SK-N-SH (cell line): ENCODE results near the gene THBS3. TPM values are rescaled to one million over a fixed set of nuclear protein-coding genes. Genes with fewer than 3 reads are reported as not detected.
"Not testable (repeated sequence)": the region's sequence is repeated elsewhere in the genome, so short reads cannot be mapped to it uniquely, and the experiment has no call there.

ENCODE experiments used
- CTCF ChIA-PET: fragments of 300-600, 350-600 bp; formaldehyde crosslinking; extraction: SDS; loops from one replicate; lab custom pipeline; 2021; lab: Yijun Ruan, JAX
- POLR2A ChIA-PET: fragments of 350-600 bp; sonication (Branson Sonifier 250); formaldehyde crosslinking; extraction: SDS; loops from one replicate; lab custom pipeline; 2020; ENCODE audit warnings: antibody characterized with exemption, inconsistent platforms; lab: Yijun Ruan, JAX
- DNase-seq: peaks from one replicate; pipeline ENCODE4 v3.0.0; 2012
- H2AFZ ChIP-seq: fragments of 200-600 bp; sonication (generic); 2 replicates; pipeline ENCODE4 v1.8.1; 2016; ENCODE audit warnings: antibody characterized with exemption, mild to moderate bottlenecking, low read depth
- H3F3A ChIP-seq: fragments of 200-600 bp; sonication (generic); replicated peaks from 2 replicates; pipeline ENCODE3; 2016; ENCODE audit warnings: antibody characterized with exemption, mild to moderate bottlenecking; ENCODE audit not compliant: insufficient read depth
- H3K27ac ChIP-seq, 2 experiments: fragments of 200-500 bp in 1 of 2; fragments of 200-600 bp in 1 of 2; sonication (Bioruptor generic) in 1 of 2; sonication (generic), shearing (Covaris generic) in 1 of 2; 2 replicates each; pipeline versions ENCODE4 v1.5.1 to v1.6.1; 2014 to 2016; ENCODE audit warnings: low read depth in 2 of 2, inconsistent platforms in 1 of 2, low read length in 1 of 2, mild to moderate bottlenecking in 1 of 2, mixed read lengths in 1 of 2
- H3K27me3 ChIP-seq: fragments of 200-600 bp; sonication (generic), shearing (Covaris generic); 2 replicates; pipeline ENCODE4 v1.6.1; 2016; ENCODE audit warnings: mixed run types; ENCODE audit not compliant: insufficient read depth
- H3K36me3 ChIP-seq, 2 experiments: fragments of 200-500 bp in 1 of 2; fragments of 200-600 bp in 1 of 2; sonication (Bioruptor generic) in 1 of 2; sonication (generic) in 1 of 2; replicated peaks in 1 of 2; 2 replicates each; pipeline versions ENCODE3 to v1.5.1; 2014 to 2016; ENCODE audit warnings: low read length in 1 of 2, mild to moderate bottlenecking in 1 of 2; ENCODE audit not compliant: insufficient read depth in 2 of 2, control insufficient read depth in 1 of 2
- H3K4me1 ChIP-seq, 2 experiments: fragments of 200-500 bp in 1 of 2; fragments of 200-600 bp in 1 of 2; sonication (Bioruptor generic) in 1 of 2; sonication (generic), shearing (Covaris generic) in 1 of 2; 2 replicates each; pipeline versions ENCODE4 v1.5.1 to v1.6.1; 2014 to 2016; ENCODE audit warnings: low read depth in 1 of 2, low read length in 1 of 2, mixed run types in 1 of 2; ENCODE audit not compliant: insufficient read depth in 2 of 2, control insufficient read depth in 1 of 2
- H3K4me2 ChIP-seq: fragments of 200-600 bp; sonication (generic), shearing (Covaris generic); 2 replicates; pipeline ENCODE4 v1.6.1; 2017; ENCODE audit warnings: mixed run types
- H3K4me3 ChIP-seq, 2 experiments: fragments of 200-500 bp in 1 of 2; fragments of 200-600 bp in 1 of 2; sonication (Bioruptor generic) in 1 of 2; sonication (generic), shearing (Covaris generic) in 1 of 2; 2 replicates each; pipeline versions ENCODE4 v1.5.1 to v1.8.1; 2014 to 2016; ENCODE audit warnings: low read depth in 2 of 2, inconsistent platforms in 1 of 2, low read length in 1 of 2, mild to moderate bottlenecking in 1 of 2, mixed read lengths in 1 of 2, moderate library complexity in 1 of 2
- H3K79me2 ChIP-seq: fragments of 200-600 bp; sonication (generic); 2 replicates; pipeline ENCODE4 v1.8.1; 2017; ENCODE audit warnings: mild to moderate bottlenecking; ENCODE audit not compliant: insufficient read depth
- H3K9ac ChIP-seq: fragments of 200-600 bp; sonication (generic); 2 replicates; pipeline ENCODE4 v1.6.1; 2017; ENCODE audit warnings: mixed run types
- H3K9me2 ChIP-seq: fragments of 200-600 bp; sonication (generic); 2 replicates; pipeline ENCODE4 v1.6.1; 2017; ENCODE audit warnings: mixed run types
- H3K9me3 ChIP-seq: fragments of 200-600 bp; sonication (generic); 2 replicates; pipeline ENCODE4 v1.6.1; 2017; ENCODE audit warnings: mixed run types, mild to moderate bottlenecking, moderate library complexity
- H4K20me1 ChIP-seq: fragments of 200-600 bp; sonication (generic); 2 replicates; pipeline ENCODE4 v1.6.1; 2017; ENCODE audit warnings: mild to moderate bottlenecking, mixed run types; ENCODE audit not compliant: insufficient read depth
- CHD2 ChIP-seq: fragments of 150-350 bp; IDR thresholded peaks from 2 replicates; pipeline ENCODE4 v1.6.1; 2018; ENCODE audit warnings: low read length; ENCODE audit not compliant: partially characterized antibody
- CTCF ChIP-seq: fragments of 200-600 bp; sonication (generic); IDR thresholded peaks from 2 replicates; pipeline ENCODE4 v1.6.1; 2017; ENCODE audit warnings: antibody characterized with exemption, mild to moderate bottlenecking, moderate library complexity
- ELF1 ChIP-seq: IDR thresholded peaks from 2 replicates; pipeline ENCODE4 v1.4.0; 2012
- EP300 ChIP-seq, 2 experiments: IDR thresholded peaks; 2 replicates each; pipeline versions ENCODE4 v1.4.0 to v1.6.1; 2012; ENCODE audit warnings: borderline replicate concordance in 1 of 2, low read depth in 1 of 2, low read length in 1 of 2
- EZH2phosphoT487 ChIP-seq: fragments of 200-600 bp; sonication (generic); IDR thresholded peaks from 2 replicates; pipeline ENCODE4 v1.6.1; 2017; ENCODE audit warnings: low read depth, mixed run types, mild to moderate bottlenecking, antibody characterized with exemption, moderate library complexity, borderline replicate concordance
- FOXM1 ChIP-seq: IDR thresholded peaks from 2 replicates; pipeline ENCODE4 v1.4.0; 2012; ENCODE audit warnings: low read depth, mild to moderate bottlenecking
- JUND ChIP-seq: IDR thresholded peaks from 2 replicates; pipeline ENCODE4 v1.4.0; 2012
- MAX ChIP-seq: IDR thresholded peaks from 2 replicates; pipeline ENCODE4 v1.4.0; 2012; ENCODE audit warnings: low read depth
- MEF2A ChIP-seq: IDR thresholded peaks from 2 replicates; pipeline ENCODE4 v1.4.0; 2012; ENCODE audit warnings: low read depth, borderline replicate concordance
- MXI1 ChIP-seq: IDR thresholded peaks from 2 replicates; pipeline ENCODE4 v1.6.1; 2012; ENCODE audit warnings: mild to moderate bottlenecking, low read depth, low read length, improper control_type of control experiment
- NFIC ChIP-seq: IDR thresholded peaks from 2 replicates; pipeline ENCODE4 v1.4.0; 2012; ENCODE audit warnings: borderline replicate concordance
- RAD21 ChIP-seq: IDR thresholded peaks from 2 replicates; pipeline ENCODE4 v1.6.1; 2012; ENCODE audit warnings: mild to moderate bottlenecking, low read length
- SIN3A ChIP-seq: IDR thresholded peaks from 2 replicates; pipeline ENCODE4 v1.6.1; 2012; ENCODE audit warnings: low read depth, mild to moderate bottlenecking, low read length, moderate library complexity, borderline replicate concordance
- SMC3 ChIP-seq: IDR thresholded peaks from 2 replicates; pipeline ENCODE4 v1.6.1; 2012; ENCODE audit warnings: low read depth, low read length, improper control_type of control experiment
- TCF12 ChIP-seq: IDR thresholded peaks from 2 replicates; pipeline ENCODE4 v1.4.0; 2012
- TEAD4 ChIP-seq: IDR thresholded peaks from 2 replicates; pipeline ENCODE4 v1.4.0; 2012; ENCODE audit warnings: mild to moderate bottlenecking, borderline replicate concordance; ENCODE audit not compliant: insufficient read depth
- YY1 ChIP-seq: IDR thresholded peaks from 2 replicates; pipeline ENCODE4 v1.4.0; 2012; ENCODE audit warnings: low read depth, mild to moderate bottlenecking
- ZBTB33 ChIP-seq: IDR thresholded peaks from 2 replicates; pipeline ENCODE4 v1.4.0; 2012; ENCODE audit warnings: low read depth, borderline replicate concordance
- WGBS: methylation state at CpG from one replicate; pipeline ENCODE4 v1.1.6; 2017; ENCODE audit warnings: low lambda C conversion rate; 5-methylcytosine and 5-hydroxymethylcytosine counted together
- polyA plus RNA-seq, 3 experiments: library from polyadenylated mRNA; depleted of rRNA; stranded (reverse); fragments of >200 nt; gene quantifications; 2 replicates each; pipeline ENCODE4 v1.2.3, GENCODE V29; 2012

Gene THBS3
- polyA plus RNA-seq, 1 of the 3 experiments (the other 2 are of a cell fraction), result 124 TPM

- POLR2A ChIA-PET, result no interaction called here
- no peak for TF ChIP-seq MEF2A
- no peak for TF ChIP-seq JUND
- no peak for TF ChIP-seq FOXM1
- no peak for TF ChIP-seq MXI1
- no peak for TF ChIP-seq MAX
- TF ChIP-seq SIN3A, result no peak
- no peak for TF ChIP-seq ELF1
- no peak for TF ChIP-seq NFIC
- TF ChIP-seq CHD2, result no peak
- no peak for TF ChIP-seq TEAD4
- TF ChIP-seq EP300 (IDR thresholded peaks at IDR 0.05; ENCODE audit: borderline replicate concordance in 1 of 2, low read depth in 1 of 2, low read length in 1 of 2), result no peak
- TF ChIP-seq TCF12, result no peak
- no peak for TF ChIP-seq YY1
- no peak for TF ChIP-seq CTCF
- no peak for TF ChIP-seq RAD21
- TF ChIP-seq ZBTB33, result no peak
- no peak for TF ChIP-seq EZH2phosphoT487
- TF ChIP-seq SMC3, result no peak
- H3K4me2 ChIP-seq, result no peak overlapping the region
These were observed 15.8 kb downstream of the THBS3 start for GRCh38 chr1:155191904-155192303.

GRCh38 chr1:155189926-155190325, 17.8 kb downstream of the THBS3 start:
- H3K79me2 ChIP-seq, H3K4me3 ChIP-seq, H3K9me3 ChIP-seq, CTCF ChIA-PET, DNase-seq, H3K27ac ChIP-seq, H3K9me2 ChIP-seq, H3K9ac ChIP-seq, H3K36me3 ChIP-seq, H3K27me3 ChIP-seq, H3K4me2 ChIP-seq, POLR2A ChIA-PET, H4K20me1 ChIP-seq, H2AFZ ChIP-seq: not testable (repeated sequence)
- WGBS, result 95% methylated on average over 21 of the region's 45 CpGs
- Histone ChIP-seq H3K4me1 (peaks cover 0 to 27% of the 10 kb centered on the region in 2 experiments; a peak in 1 of 4 replicates), H3F3A (peaks cover 11% of the 10 kb centered on the region)

More at GRCh38 chr1:155191904-155192303, 15.8 kb downstream of the THBS3 start:
- H4K20me1 ChIP-seq, result no peaks in the 10 kb centered on the region
- H3F3A ChIP-seq, result peaks cover 11% of the 10 kb centered on the region
- H3K4me3 ChIP-seq, result no peak overlapping the region
- CTCF ChIA-PET, result interaction anchor here (0.7 to 5.2 kb wide), 6 partner anchors 11 to 101 kb away, joined by 3 to 203 read pairs (median 16); partner anchors contain the start of genes KRTCAP2 and TRIM46
- peaks cover 0 to 24% of the 10 kb centered on the region in 2 experiments; a peak in 2 of 4 replicates for H3K4me1 ChIP-seq
- peaks cover 16% of the 10 kb centered on the region; the same call in 1 of the 2 replicates for H3K79me2 ChIP-seq
- no peak for DNase-seq
- H3K27ac ChIP-seq, result no peak overlapping the region
- H3K27me3 ChIP-seq, result no peaks in the 10 kb centered on the region
- H3K9me2 ChIP-seq, result no peaks in the 10 kb centered on the region
- peaks cover 0 to 7% of the 10 kb centered on the region in 2 experiments for H3K36me3 ChIP-seq
- H3K9ac ChIP-seq, result no peak overlapping the region
- H3K9me3 ChIP-seq, result no peaks in the 10 kb centered on the region
- WGBS, result 89% methylated on average over 9 of the region's 17 CpGs
- no peak overlapping the region for H2AFZ ChIP-seq
